Measurements from ENCODE around the gene CBX4. TPM values are rescaled to one million over a fixed set of nuclear protein-coding genes. Genes with fewer than 3 reads are reported as not detected.

The CBX4 gene
- total and polyA plus RNA-seq, 2 of the 13 experiments (the other 11 are each of a cell fraction or from before 2014, with no cell fraction given) = 25.8 to 50.8 TPM

GRCh38 chr17:79802736-79803420 lies 36.4 kb downstream of the CBX4 start (continued):
- TF ChIP-seq ZNF710 (CRISPR knock-in tag; IDR thresholded peaks at IDR 0.05; ENCODE audit: borderline replicate concordance) = no peak
- peak; percentile 27; the same call in 1 of the 2 replicates for TF ChIP-seq ZNF687 (CRISPR knock-in tag; IDR thresholded peaks at IDR 0.05)
- no peak for TF ChIP-seq ATF4 (CRISPR knock-in tag; IDR thresholded peaks at IDR 0.05)
- 0 out of 2 replicates have a peak, but pooled peaks have one; percentile 44 for TF ChIP-seq DZIP1 (CRISPR knock-in tag; IDR thresholded peaks at IDR 0.05)
- TF ChIP-seq HNRNPH1 (optimal IDR thresholded peaks at IDR 0.05; ENCODE audit: low read depth, low read length) = no peak
- TF ChIP-seq ZNF326 (CRISPR knock-in tag; IDR thresholded peaks at IDR 0.05; ENCODE audit: borderline replicate concordance) = no peak
- no peak for TF ChIP-seq MBNL3 (CRISPR knock-in tag; conservative IDR thresholded peaks at IDR 0.05)
- TF ChIP-seq PHF21A (CRISPR knock-in tag; IDR thresholded peaks at IDR 0.05) = peak; percentile 39; the same call in 1 of the 2 replicates
- TF ChIP-seq ZNF740 (CRISPR knock-in tag; IDR thresholded peaks at IDR 0.05) = 0 out of 2 replicates have a peak, but pooled peaks have one; percentile 58
- no peak for TF ChIP-seq KLF15 (CRISPR knock-in tag; IDR thresholded peaks at IDR 0.05; ENCODE audit: borderline replicate concordance)
- 0 out of 2 replicates have a peak, but pooled peaks have one; percentile 2 for TF ChIP-seq ZNF292 (CRISPR knock-in tag; IDR thresholded peaks at IDR 0.05; ENCODE audit: borderline replicate concordance, low read depth)
- peak; percentile 49; the same call in 1 of the 2 replicates for TF ChIP-seq ZBTB33 (CRISPR knock-in tag; IDR thresholded peaks at IDR 0.05)
- peak; percentile 77; the same call in 1 of the 2 replicates for TF ChIP-seq ZNF253 (CRISPR knock-in tag; IDR thresholded peaks at IDR 0.05; ENCODE audit: borderline replicate concordance)
